ENCODE measurements around the gene STK36.
A peak's percentile ranks its signal among the peaks of the same experiment; 100 is the strongest.

STK36 gene, protein sequence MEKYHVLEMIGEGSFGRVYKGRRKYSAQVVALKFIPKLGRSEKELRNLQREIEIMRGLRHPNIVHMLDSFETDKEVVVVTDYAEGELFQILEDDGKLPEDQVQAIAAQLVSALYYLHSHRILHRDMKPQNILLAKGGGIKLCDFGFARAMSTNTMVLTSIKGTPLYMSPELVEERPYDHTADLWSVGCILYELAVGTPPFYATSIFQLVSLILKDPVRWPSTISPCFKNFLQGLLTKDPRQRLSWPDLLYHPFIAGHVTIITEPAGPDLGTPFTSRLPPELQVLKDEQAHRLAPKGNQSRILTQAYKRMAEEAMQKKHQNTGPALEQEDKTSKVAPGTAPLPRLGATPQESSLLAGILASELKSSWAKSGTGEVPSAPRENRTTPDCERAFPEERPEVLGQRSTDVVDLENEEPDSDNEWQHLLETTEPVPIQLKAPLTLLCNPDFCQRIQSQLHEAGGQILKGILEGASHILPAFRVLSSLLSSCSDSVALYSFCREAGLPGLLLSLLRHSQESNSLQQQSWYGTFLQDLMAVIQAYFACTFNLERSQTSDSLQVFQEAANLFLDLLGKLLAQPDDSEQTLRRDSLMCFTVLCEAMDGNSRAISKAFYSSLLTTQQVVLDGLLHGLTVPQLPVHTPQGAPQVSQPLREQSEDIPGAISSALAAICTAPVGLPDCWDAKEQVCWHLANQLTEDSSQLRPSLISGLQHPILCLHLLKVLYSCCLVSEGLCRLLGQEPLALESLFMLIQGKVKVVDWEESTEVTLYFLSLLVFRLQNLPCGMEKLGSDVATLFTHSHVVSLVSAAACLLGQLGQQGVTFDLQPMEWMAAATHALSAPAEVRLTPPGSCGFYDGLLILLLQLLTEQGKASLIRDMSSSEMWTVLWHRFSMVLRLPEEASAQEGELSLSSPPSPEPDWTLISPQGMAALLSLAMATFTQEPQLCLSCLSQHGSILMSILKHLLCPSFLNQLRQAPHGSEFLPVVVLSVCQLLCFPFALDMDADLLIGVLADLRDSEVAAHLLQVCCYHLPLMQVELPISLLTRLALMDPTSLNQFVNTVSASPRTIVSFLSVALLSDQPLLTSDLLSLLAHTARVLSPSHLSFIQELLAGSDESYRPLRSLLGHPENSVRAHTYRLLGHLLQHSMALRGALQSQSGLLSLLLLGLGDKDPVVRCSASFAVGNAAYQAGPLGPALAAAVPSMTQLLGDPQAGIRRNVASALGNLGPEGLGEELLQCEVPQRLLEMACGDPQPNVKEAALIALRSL (N-terminal part only)

DNA sequence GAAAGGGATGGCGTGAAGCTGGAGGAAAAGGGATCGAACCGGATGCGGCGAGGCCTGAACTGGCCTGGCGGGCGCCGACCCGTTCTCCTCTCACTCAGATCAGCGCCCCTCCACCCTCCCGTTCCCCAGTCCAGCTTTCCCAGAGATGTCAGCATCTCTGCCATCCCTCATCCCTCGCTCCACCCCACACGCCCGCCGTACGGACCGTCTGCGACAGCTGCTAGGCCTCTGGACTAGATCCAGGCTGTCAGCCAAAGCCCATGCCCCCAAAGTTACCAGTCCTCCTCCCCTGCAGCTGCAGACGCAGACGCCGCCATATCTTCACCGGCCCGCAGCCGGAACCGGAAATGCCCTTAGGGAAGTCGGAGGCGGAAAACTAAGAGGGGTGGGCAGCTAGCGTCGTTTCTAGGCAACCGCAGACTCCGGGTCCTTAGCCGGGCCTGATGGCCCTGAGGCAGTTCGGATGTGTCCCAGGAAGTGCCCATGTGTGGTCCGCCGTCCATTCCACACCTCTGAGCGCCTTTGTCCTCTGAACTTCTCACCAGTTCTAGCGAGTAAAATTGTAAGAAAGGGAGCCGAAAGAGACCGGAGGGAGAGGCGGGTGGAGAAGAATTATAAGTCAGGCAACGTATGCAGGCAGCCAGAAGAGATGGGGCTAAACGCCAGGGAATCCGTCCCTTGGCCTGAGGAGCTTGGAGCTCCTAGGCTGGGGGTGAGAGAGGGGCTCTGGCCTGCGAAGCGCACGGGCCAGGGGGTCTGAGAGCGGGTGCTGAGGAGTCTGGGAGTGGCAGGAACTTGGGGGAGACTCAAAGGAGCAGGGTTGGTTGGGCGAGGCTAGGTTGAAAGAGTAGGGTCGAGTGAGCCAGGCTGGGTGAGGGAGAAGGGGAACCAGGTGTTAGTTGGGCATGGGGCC is at the start of gene STK36, which contains the start of gene RNF25:
STK36 (plus strand) TSS at position 433 of the 913 bp plus-strand sequence. CDS start 744 bp downstream, outside the sequence.
RNF25 (minus strand) TSS at position 349 of the 913 bp plus-strand sequence; CDS start at position 317, 32 bp downstream.
- H3K36me3 Mint-ChIP-seq: peaks cover 18 to 21% of the 10 kb centered on the region in 2 donors
- peak within 1 kb of the TSS; percentile 99 to 100 for H3K4me3 Mint-ChIP-seq
- peak within 1 kb of the TSS; percentile 97 for H3K27ac Mint-ChIP-seq
- H3K9me3 Mint-ChIP-seq: no peaks in the 10 kb centered on the region
- peaks cover 10 to 21% of the 10 kb centered on the region in 2 donors for H3K4me1 Mint-ChIP-seq
- DNase-seq: peak; percentile 80
- ATAC-seq (replicated peaks): peak; percentile 98 to 99
- H3K27me3 Mint-ChIP-seq: no peaks in the 10 kb centered on the region

DNA sequence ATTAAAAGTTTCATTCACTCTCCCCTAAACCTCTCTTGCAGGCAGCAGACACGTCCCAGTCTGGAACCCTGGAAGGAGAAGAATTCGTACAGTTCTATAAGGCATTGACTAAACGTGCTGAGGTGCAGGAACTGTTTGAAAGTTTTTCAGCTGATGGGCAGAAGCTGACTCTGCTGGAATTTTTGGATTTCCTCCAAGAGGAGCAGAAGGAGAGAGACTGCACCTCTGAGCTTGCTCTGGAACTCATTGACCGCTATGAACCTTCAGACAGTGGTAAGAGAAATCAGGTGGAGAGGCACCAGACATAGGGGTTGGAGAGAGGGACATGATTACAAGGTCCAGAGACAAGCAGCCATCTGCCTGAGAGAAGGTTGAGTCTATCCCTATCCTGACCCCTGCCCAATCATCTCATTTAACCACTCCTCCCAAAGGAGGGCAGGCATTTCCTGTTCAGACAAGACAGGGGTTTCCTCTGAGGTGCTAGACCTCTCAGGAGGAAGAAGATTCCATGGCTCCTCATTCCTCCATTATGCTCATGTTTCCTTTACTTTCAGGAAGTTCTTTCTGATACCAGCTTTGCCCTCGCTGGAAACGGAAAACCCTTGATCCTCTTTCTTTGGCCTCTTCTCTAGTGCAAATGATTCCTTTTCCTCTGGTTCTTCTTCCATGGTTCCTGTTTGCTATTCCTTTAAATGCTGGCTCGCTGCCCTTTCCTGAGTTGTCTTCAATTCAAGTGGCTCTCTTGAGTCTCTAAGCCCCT is 49.1 kb upstream of the STK36 start:
- Mint-ChIP-seq H3K27ac (no peak overlapping the region), H3K27me3 (no peaks in the 10 kb centered on the region), H3K4me3 (no peak overlapping the region), H3K4me1 (peaks cover 3 to 6% of the 10 kb centered on the region in 2 donors), H3K9me3 (no peaks in the 10 kb centered on the region), H3K36me3 (no peaks in the 10 kb centered on the region)
- ATAC-seq (replicated peaks) (no peak), DNase-seq (no peak)

DNA sequence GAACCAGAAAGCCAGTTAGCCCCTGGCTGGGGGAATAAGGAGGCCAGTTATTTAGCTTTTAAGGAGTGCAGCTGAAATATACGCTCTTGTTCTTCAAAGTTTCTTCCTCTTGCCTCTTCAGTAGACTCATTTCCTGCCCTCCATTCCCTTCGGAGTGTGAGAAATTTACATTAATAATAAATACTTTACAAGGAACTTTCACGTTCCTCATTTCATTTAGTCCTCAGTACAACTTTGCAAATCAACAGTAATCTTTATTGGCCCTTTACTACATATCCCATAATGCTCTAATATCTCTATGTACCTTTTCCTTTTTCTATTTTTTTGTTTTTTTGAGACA is 48.5 kb upstream of the STK36 start:
- H3K4me1 Mint-ChIP-seq: peaks cover 3 to 6% of the 10 kb centered on the region in 2 donors
- H3K27ac Mint-ChIP-seq: no peak overlapping the region
- DNase-seq: no peak
- H3K9me3 Mint-ChIP-seq: no peaks in the 10 kb centered on the region
- no peak overlapping the region for H3K4me3 Mint-ChIP-seq
- no peak for ATAC-seq (replicated peaks)
- no peaks in the 10 kb centered on the region for H3K27me3 Mint-ChIP-seq
- H3K36me3 Mint-ChIP-seq: no peaks in the 10 kb centered on the region

DNA sequence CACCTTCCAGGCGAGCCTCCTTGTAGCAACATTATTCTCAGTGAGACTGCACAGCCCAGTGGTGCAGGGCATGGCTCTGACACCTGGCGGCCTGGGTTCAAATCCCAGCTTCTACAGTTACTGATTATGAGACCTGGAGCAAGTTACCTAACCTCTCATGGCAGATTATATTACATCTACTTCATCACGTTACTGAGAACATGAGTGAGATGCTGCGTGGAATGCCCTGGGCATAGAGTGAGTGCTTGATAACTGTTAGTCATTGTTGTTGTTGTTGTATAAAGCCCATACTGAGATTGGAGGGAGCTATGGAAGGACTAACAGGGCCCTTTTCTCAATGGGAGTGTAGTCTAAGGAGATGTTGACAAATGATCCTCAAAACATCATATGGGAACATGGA is 45.5 kb upstream of the STK36 start:
- no peak for DNase-seq
- Mint-ChIP-seq H3K36me3 (peaks cover 0 to 4% of the 10 kb centered on the region in 2 donors), H3K9me3 (no peaks in the 10 kb centered on the region), H3K4me1 (peaks cover 3 to 6% of the 10 kb centered on the region in 2 donors), H3K27ac (no peak overlapping the region), H3K27me3 (no peaks in the 10 kb centered on the region), H3K4me3 (no peak overlapping the region)
- ATAC-seq (replicated peaks): no peak

DNA sequence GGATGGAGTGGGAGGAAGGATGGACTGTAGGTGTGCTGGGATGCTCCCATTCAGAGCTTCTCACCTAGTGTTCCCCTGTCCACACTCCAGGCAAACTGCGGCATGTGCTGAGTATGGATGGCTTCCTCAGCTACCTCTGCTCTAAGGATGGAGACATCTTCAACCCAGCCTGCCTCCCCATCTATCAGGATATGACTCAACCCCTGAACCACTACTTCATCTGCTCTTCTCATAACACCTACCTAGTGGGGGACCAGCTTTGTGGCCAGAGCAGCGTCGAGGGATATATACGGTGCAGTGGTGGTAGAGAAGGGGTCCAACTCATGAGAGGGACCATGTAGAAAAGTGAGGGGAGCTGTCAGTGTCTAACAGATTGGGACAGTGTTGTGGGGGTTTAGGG is 43.9 kb upstream of the STK36 start:
- Mint-ChIP-seq H3K27me3 (no peaks in the 10 kb centered on the region), H3K36me3 (peaks cover 0 to 8% of the 10 kb centered on the region in 2 donors), H3K9me3 (no peaks in the 10 kb centered on the region), H3K27ac (no peak overlapping the region), H3K4me1 (peaks cover 3 to 5% of the 10 kb centered on the region in 2 donors), H3K4me3 (no peak overlapping the region)
- ATAC-seq (replicated peaks) (no peak), DNase-seq (no peak)

DNA sequence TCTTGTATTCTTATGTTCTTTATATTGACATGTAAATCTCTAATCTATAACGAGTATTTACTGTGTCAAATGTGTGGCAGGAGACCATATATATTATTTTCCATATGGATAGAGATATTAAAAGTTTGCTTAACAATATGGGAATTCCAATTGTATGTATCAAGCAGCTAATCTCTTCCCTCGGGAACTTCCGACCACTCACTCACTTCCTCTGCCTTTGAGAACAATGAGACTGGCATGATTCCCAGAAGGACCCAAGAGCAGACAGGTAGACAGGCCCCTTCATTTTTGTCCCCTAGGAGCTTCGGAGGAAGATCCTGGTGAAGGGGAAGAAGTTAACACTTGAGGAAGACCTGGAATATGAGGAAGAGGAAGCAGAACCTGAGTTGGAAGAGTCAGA is 40.0 kb upstream of the STK36 start:
- Mint-ChIP-seq H3K9me3 (no peaks in the 10 kb centered on the region), H3K36me3 (peaks cover 12 to 36% of the 10 kb centered on the region in 2 donors), H3K27ac (no peak overlapping the region), H3K27me3 (no peaks in the 10 kb centered on the region), H3K4me3 (no peak overlapping the region), H3K4me1 (no peaks in the 10 kb centered on the region)
- ATAC-seq (replicated peaks) (no peak), DNase-seq (no peak)

DNA sequence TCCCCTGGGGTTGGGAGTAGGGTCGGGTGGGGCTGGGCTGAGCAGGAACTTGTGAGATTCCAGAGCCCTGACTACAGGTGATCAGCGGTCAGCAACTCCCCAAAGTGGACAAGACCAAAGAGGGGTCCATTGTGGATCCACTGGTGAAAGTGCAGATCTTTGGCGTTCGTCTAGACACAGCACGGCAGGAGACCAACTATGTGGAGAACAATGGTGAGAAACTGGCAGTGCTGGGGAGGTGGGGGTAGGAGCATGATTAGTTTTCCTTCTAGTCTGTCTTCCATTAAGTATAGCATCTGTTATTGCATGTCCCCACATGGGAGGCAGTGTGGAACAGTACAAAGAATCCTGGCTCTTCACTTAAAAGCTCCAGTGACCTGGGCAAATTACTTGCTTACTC is 36.2 kb upstream of the STK36 start:
- no peak for ATAC-seq (replicated peaks)
- H3K4me1 Mint-ChIP-seq: no peaks in the 10 kb centered on the region
- H3K27me3 Mint-ChIP-seq: no peaks in the 10 kb centered on the region
- H3K27ac Mint-ChIP-seq: peak overlapping the region; percentile 17
- no peak for DNase-seq
- no peaks in the 10 kb centered on the region for H3K9me3 Mint-ChIP-seq
- H3K4me3 Mint-ChIP-seq: no peak overlapping the region
- peaks cover 28 to 57% of the 10 kb centered on the region in 2 donors for H3K36me3 Mint-ChIP-seq

DNA sequence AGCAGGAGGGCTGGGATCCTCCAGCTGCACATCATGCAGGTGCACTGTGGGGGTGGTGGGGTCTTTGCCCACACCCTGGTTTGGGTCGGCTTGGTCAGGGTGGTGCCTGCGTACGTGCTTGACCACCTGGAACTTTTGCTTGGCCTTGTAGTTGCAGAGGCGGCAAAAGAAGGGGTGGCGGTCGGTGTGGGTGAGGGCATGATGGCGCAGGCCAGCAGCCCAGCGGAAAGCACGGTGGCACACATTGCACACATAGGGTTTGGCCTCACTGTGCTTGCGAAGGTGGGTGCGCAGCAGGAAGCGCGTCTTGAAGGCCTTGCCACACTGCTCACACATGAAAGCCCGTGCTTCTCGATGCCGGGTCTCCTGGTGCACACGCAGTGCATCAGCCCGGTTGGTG is 33.5 kb upstream of the STK36 start:
- H3K4me1 Mint-ChIP-seq: peaks cover 0 to 1% of the 10 kb centered on the region in 2 donors
- H3K36me3 Mint-ChIP-seq: peaks cover 34 to 65% of the 10 kb centered on the region in 2 donors
- ATAC-seq (replicated peaks) (no peak), DNase-seq (no peak)
- no peaks in the 10 kb centered on the region for H3K27me3 Mint-ChIP-seq
- no peak overlapping the region for H3K27ac Mint-ChIP-seq
- no peak overlapping the region for H3K4me3 Mint-ChIP-seq
- no peaks in the 10 kb centered on the region for H3K9me3 Mint-ChIP-seq

DNA sequence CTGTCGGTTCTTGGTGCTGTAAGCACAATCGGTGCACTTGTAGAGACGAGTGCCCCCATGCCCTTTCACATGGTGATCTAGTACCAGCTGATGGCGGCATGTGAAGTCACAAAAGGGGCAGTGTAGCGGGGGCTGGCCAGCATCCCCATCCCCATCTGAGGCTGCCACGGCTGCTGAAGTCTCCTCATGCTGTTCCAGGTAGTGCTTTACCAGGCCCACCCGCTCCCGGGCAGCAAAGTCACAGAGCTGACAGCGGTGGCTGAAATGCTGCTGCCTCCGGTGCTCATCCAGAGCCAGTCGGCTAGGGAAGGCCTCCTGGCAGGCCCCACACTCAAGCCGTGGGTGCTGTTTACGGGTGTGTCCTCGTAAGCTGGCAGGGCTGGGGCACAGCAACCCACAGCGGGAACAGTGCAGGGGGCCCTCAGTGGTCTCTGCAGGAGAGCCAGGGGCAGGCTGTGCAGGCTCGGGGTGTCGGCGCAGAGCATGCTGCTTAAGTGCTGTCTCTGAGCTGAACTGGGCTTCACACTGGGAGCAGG is 29.7 kb upstream of the STK36 start:
- H3K9me3 Mint-ChIP-seq: no peaks in the 10 kb centered on the region
- H3K4me1 Mint-ChIP-seq: peaks cover 4 to 18% of the 10 kb centered on the region in 2 donors
- DNase-seq (no peak), ATAC-seq (replicated peaks) (no peak)
- H3K36me3 Mint-ChIP-seq: peaks cover 39 to 51% of the 10 kb centered on the region in 2 donors
- H3K4me3 Mint-ChIP-seq: no peak overlapping the region
- H3K27ac Mint-ChIP-seq: no peak overlapping the region
- no peaks in the 10 kb centered on the region for H3K27me3 Mint-ChIP-seq

DNA sequence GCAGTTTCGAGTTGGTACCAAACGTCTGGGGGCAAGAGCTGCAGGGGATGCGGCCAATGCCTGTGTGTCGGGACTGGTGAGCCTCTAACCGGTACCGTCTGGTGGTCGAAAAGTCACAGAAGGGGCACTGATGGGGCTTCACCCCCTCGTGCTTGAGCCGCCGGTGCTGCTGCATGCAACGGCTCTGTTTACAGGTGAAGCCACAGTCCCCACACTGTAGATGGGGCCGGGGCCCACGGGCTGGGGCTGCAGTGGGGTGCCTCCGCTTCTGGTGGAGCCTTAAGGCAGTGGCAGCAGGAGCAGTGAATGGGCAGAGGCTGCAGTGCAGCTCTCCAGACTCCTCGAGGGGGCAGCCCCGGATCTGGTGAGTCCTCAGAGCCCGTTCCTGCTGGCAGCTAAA is 29.1 kb upstream of the STK36 start:
- no peaks in the 10 kb centered on the region for H3K9me3 Mint-ChIP-seq
- no peak overlapping the region for H3K4me3 Mint-ChIP-seq
- no peak for DNase-seq
- ATAC-seq (replicated peaks): no peak
- no peaks in the 10 kb centered on the region for H3K27me3 Mint-ChIP-seq
- H3K27ac Mint-ChIP-seq: no peak overlapping the region
- peaks cover 37 to 50% of the 10 kb centered on the region in 2 donors for H3K36me3 Mint-ChIP-seq
- peaks cover 4 to 18% of the 10 kb centered on the region in 2 donors for H3K4me1 Mint-ChIP-seq

DNA sequence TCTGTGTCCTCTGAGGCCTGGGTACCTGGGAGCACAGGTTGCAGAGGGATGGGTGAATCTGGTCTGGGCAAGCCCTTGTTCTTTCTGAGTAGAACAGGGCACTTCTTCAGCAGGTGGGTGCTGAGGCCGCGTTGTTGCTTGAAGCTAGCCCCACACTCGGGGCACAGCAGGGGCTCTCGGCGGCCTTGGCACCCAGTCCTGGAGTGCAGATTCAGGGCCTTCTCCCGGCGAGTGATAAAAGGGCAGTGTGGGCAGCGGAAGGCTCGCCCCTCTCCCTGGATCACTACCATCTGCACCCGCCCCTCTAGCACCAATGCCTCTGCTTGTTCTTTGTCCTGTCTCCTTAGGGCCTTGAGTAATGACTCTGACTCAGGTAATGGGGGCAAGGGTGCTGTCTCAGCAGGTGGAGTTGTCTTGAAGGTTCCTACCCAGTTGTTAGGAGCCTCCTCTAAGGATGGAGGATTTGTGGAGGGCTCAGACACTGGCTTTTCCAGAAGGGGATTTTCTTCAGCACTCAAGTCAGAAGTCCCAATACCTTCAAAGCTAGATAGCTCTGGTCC is 28.1 kb upstream of the STK36 start:
- H3K36me3 Mint-ChIP-seq: peaks cover 37 to 50% of the 10 kb centered on the region in 2 donors
- H3K27me3 Mint-ChIP-seq: no peaks in the 10 kb centered on the region
- H3K9me3 Mint-ChIP-seq: no peaks in the 10 kb centered on the region
- H3K4me3 Mint-ChIP-seq: no peak overlapping the region
- DNase-seq (no peak), ATAC-seq (replicated peaks) (no peak)
- peaks cover 7 to 25% of the 10 kb centered on the region in 2 donors for H3K4me1 Mint-ChIP-seq
- H3K27ac Mint-ChIP-seq: peak overlapping the region; percentile 77

DNA sequence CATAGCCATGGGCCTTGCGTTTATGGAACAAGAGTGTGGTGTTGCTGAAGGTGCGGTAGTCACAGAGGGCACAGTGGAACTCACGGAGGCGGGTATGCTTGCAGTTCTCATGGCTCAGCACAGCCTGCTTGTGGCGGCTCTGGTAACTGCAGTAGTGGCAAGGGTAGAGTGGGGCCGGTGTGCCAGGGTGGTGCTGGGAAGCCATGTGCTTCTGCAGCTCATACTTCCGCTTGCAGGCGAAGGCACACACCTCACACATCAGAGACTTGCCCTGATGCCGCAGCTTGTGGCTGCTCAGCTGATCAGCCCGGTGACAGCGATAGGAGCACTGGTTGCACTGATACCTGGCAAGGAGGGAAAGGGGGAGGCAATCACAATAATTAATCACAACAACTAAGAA is 27.2 kb upstream of the STK36 start:
- no peaks in the 10 kb centered on the region for H3K27me3 Mint-ChIP-seq
- H3K4me1 Mint-ChIP-seq: peaks cover 7 to 27% of the 10 kb centered on the region in 2 donors
- H3K4me3 Mint-ChIP-seq: no peak overlapping the region
- H3K9me3 Mint-ChIP-seq: no peaks in the 10 kb centered on the region
- DNase-seq: no peak
- peak; percentile 11 to 15 for ATAC-seq (replicated peaks)
- peak overlapping the region; percentile 77 for H3K27ac Mint-ChIP-seq
- peaks cover 39 to 55% of the 10 kb centered on the region in 2 donors for H3K36me3 Mint-ChIP-seq

Data from stimulated activated naive B cell treated with anti-CD40 and anti-IgM and Interleukin-4, amounts not matched to agents 10 μg/mL and 1 μg/mL and 100 μg/mL, for 72 hours (primary cell).